ENCODE results near the gene CKAP2. TPM values are rescaled to one million over a fixed set of nuclear protein-coding genes. Genes with fewer than 3 reads are reported as not detected.
"Not testable (repeated sequence)": the region's sequence is repeated elsewhere in the genome, so short reads cannot be mapped to it uniquely, and the experiment has no call there.

Gene CKAP2
- total RNA-seq, 1 experiment from 2014 or later = 56.0 TPM

DNA sequence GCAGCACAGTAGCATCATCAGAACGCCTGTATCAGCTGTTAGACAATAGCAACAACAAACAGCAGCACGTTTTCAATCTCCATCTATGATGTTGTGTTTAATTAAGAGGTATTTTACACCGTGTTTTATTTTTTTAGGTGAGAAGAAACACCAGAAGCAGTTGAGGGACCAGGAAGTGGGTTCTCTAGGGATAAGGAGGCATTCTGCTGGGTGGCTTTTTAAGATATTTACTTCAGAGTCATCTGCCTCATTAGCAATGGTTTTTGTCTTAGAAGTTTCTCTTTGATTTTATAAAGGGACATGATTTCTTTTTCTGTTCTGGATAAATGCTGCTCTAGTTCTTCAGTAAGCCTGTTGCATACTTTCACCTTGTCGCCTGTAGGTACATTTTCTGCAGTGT, 8.2 kb downstream of the CKAP2 start (continued):
- TF ChIP-seq, protein P1, sequence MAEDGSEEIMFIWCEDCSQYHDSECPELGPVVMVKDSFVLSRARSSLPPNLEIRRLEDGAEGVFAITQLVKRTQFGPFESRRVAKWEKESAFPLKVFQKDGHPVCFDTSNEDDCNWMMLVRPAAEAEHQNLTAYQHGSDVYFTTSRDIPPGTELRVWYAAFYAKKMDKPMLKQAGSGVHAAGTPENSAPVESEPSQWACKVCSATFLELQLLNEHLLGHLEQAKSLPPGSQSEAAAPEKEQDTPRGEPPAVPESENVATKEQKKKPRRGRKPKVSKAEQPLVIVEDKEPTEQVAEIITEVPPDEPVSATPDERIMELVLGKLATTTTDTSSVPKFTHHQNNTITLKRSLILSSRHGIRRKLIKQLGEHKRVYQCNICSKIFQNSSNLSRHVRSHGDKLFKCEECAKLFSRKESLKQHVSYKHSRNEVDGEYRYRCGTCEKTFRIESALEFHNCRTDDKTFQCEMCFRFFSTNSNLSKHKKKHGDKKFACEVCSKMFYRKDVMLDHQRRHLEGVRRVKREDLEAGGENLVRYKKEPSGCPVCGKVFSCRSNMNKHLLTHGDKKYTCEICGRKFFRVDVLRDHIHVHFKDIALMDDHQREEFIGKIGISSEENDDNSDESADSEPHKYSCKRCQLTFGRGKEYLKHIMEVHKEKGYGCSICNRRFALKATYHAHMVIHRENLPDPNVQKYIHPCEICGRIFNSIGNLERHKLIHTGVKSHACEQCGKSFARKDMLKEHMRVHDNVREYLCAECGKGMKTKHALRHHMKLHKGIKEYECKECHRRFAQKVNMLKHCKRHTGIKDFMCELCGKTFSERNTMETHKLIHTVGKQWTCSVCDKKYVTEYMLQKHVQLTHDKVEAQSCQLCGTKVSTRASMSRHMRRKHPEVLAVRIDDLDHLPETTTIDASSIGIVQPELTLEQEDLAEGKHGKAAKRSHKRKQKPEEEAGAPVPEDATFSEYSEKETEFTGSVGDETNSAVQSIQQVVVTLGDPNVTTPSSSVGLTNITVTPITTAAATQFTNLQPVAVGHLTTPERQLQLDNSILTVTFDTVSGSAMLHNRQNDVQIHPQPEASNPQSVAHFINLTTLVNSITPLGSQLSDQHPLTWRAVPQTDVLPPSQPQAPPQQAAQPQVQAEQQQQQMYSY (CRISPR knock-in tag; IDR thresholded peaks at IDR 0.05) = no peak
- no peak for TF ChIP-seq ETV6 (CRISPR knock-in tag; IDR thresholded peaks at IDR 0.05)

DNA sequence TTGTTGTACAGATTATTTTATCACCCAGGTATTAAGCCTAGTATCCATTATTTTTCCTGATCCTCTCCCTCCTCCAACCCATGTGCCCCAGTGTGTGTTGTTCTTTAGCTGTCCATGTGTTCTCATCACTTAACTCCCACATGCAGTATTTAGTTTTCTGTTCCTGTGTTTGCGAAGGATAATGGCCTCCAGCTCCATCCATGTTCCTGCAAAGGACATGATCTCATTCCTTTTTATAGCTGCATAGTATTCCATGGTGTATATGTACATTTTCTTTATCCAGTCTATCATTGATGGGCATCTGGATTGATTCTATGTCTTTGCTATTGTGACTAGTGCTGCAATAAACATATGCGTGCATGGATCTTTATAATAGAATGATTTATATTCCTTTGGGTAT, 13.2 kb downstream of the CKAP2 start:
- CTCF ChIA-PET = interaction anchor here (0.9 kb wide), 1 partner anchor 18 kb away, joined by 3 read pairs; the partner anchor contains the start of gene VPS36

DNA sequence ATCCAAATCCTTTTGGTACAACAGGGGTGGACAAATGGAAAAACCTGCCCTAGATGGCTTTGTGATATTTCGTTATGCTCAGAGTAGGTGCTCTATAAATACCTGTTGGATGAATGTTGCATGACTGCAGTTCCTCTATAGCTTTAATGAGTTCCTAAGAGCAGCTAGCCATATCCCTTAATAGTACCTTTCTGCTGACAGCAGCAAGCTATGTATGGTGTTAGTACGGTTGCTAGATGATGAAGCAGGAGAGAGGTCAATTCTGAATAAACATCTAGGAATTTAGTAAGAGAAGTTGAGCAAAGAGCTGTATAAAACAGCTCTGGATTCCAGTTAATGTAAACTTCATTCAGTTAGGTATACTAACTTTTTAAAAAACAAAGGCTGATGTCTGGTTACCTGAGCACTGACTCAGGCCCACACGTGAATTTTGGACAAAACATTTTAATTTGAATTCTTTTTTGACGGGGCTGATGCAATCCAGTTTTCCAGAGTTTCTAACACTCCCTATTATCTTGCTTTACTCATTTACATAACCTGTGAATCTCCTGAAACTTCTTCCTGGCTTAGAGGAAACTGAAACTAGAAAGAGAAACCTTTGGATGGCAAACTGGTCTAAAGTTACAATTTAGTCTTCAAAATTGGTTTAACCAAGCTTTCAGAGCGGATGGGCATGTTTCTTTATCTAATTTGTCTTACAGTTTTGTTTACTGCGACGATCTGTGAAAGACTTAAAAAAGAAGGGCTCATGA, 25.6 kb downstream of the CKAP2 start:
- POLR2A ChIA-PET = not testable (repeated sequence)

More for the DNA sequence above, 13.2 kb downstream of the CKAP2 start:
- DNase-seq (ENCODE audit: low spot score); H3K9me3 Mint-ChIP-seq; H3K4me3 Mint-ChIP-seq; H3K27ac Mint-ChIP-seq; H3K27me3 Mint-ChIP-seq (ENCODE audit: low read depth); POLR2A ChIA-PET; H3K4me1 Mint-ChIP-seq; ATAC-seq: not testable (repeated sequence)
- H3K36me3 Mint-ChIP-seq = peaks cover 70% of the 10 kb centered on the region

DNA sequence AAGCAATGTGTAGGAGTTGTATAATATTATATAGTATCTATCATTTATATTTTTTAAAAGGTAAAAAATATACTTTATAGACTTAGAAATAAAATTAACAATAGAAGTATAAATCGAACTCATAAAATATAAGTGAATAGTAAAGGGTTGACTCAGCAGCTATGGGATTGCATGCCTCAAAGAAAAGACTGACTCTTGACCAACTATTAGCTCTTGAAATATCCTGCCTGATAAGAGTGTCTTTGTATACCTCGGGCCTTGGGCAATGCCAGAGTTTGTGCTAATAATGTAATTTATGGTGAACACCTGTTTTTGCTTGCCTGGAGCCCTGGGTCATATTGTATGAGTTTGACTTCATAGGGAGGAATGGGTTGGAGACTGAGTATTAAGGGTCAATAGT, 31.8 kb downstream of the CKAP2 start:
- CTCF ChIA-PET = interaction anchor here (0.7 kb wide), 1 partner anchor 248 kb away, joined by 4 read pairs; no protein-coding TSS in a partner anchor
- POLR2A ChIA-PET; H3K4me1 Mint-ChIP-seq; H3K4me3 Mint-ChIP-seq; H3K36me3 Mint-ChIP-seq; H3K9me3 Mint-ChIP-seq; ATAC-seq; DNase-seq (ENCODE audit: low spot score); H3K27me3 Mint-ChIP-seq (ENCODE audit: low read depth); H3K27ac Mint-ChIP-seq: not testable (repeated sequence)

More for the DNA sequence above, 25.6 kb downstream of the CKAP2 start:
- Mint-ChIP-seq H3K27ac (peak overlapping the region; percentile 41; the same call in 1 of the 2 replicates), H3K36me3 (peaks cover 12% of the 10 kb centered on the region)
- H3K9me3 Mint-ChIP-seq; H3K4me3 Mint-ChIP-seq; H3K27me3 Mint-ChIP-seq (ENCODE audit: low read depth); DNase-seq (ENCODE audit: low spot score); H3K4me1 Mint-ChIP-seq; CTCF ChIA-PET: not testable (repeated sequence)
- ATAC-seq = 0 out of 2 replicates have a peak, but pooled peaks have one; percentile 16

DNA sequence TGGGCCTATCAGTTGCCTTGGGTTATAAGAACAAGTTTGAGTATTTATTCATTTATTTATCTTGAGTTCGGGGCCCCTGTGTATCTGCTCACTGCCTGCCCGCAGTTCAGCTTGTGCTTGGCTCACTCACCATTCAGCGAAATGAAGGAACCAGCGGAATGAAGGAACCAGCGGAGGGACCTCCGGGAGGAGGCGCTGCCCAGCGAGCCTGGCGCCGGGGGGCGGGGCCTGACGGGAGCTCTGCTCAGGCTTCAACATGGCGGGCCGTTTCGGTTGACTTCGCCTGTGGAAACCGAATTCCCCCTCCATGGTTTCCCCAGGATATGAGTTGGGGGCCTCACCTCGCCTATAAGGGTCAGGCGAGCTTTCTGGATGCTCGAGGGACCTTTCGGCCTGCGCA, 33.5 kb downstream of the CKAP2 start:
- H3K36me3 Mint-ChIP-seq; H3K4me1 Mint-ChIP-seq; H3K27ac Mint-ChIP-seq; CTCF ChIA-PET; DNase-seq (ENCODE audit: low spot score); H3K27me3 Mint-ChIP-seq (ENCODE audit: low read depth); POLR2A ChIA-PET; H3K9me3 Mint-ChIP-seq; H3K4me3 Mint-ChIP-seq: not testable (repeated sequence)
- ATAC-seq = peak; percentile 67

DNA sequence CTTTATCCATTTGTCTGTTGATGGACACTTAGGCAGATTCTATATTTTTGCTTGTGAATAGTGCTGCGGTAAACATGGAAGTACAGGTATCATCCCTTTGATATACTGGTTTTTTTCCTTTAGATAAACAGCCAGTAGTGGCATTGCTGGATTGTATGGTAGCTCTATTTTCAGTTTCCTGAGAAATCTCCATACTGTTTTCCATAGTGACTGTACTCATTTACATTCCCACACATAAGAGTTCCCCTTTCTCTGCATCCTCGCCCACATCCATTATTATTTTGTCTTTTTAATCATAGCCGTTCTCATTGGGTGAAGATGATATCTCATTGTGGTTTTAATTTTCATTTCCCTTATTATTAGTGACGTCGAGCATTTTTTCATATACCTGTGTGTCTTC, 35.7 kb downstream of the CKAP2 start:
- H3K4me1 Mint-ChIP-seq; H3K36me3 Mint-ChIP-seq; CTCF ChIA-PET; ATAC-seq; DNase-seq (ENCODE audit: low spot score); H3K4me3 Mint-ChIP-seq; H3K27ac Mint-ChIP-seq; H3K27me3 Mint-ChIP-seq (ENCODE audit: low read depth); POLR2A ChIA-PET; H3K9me3 Mint-ChIP-seq: not testable (repeated sequence)

DNA sequence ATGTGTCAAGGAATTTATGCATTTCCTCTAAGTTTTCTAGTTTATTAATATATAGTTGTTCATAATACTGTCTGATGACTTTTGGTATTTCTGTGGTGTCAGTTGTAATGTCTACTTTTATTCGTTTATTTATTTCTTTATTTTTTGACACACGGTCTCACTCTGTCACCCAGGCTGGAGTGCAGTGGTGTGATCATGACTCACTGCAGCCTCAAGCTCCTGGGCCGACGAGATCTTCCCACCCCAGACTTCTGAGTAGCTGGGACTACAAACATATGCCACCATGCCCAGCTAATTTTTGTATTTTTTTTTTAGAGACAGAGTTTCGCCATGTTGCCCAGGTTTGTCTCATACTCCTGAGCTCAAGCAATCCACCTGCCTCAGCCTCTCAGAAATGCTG, 39.0 kb downstream of the CKAP2 start:
- POLR2A ChIA-PET; H3K4me3 Mint-ChIP-seq; H3K9me3 Mint-ChIP-seq; H3K4me1 Mint-ChIP-seq; H3K36me3 Mint-ChIP-seq; H3K27me3 Mint-ChIP-seq (ENCODE audit: low read depth); ATAC-seq; DNase-seq (ENCODE audit: low spot score); CTCF ChIA-PET; H3K27ac Mint-ChIP-seq: not testable (repeated sequence)

DNA sequence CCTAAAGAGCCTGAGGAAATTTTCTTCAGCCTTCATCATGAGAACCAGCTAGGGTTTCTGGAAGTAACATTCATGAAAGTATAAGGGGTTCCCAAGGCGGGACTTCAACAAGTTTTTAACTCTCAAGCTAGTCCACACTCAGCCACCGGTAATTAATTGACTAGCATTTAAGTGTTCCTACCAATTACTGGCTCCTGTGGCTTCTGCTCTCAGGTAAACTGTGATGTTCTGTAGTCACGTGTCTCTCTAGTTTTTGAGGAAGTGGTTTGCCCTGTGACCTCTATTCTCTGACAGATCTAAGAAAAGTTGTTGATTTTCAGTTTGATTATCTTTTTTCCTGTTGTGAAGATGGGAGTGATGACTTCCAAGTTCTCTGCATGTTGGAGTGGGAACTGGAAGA, 42.7 kb downstream of the CKAP2 start:
- H3K27me3 Mint-ChIP-seq (ENCODE audit: low read depth); POLR2A ChIA-PET; DNase-seq (ENCODE audit: low spot score); CTCF ChIA-PET; H3K4me1 Mint-ChIP-seq; ATAC-seq; H3K27ac Mint-ChIP-seq; H3K4me3 Mint-ChIP-seq: not testable (repeated sequence)
- peaks cover 12% of the 10 kb centered on the region for H3K9me3 Mint-ChIP-seq
- peaks cover 10% of the 10 kb centered on the region for H3K36me3 Mint-ChIP-seq

DNA sequence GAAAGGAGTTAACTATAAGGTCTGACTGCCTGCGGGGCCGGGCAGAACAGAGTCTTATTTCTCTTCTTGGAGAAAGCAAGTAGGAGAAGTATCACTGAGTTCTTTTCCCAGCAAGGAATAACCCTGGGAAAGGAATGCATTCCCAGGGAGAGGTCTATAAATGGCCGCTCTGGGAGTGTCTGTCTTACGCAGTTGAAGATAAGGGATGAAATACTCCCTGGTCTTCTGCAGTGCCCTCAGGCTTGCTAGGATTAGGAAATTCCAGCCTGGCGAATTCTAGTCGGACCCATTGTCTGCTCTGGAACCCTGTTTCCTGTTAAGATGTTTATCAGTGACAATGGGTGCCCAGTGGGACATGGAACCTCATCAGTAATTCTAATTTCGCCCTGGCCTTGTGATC, 47.0 kb downstream of the CKAP2 start:
- POLR2A ChIA-PET; H3K4me1 Mint-ChIP-seq; H3K27me3 Mint-ChIP-seq (ENCODE audit: low read depth); ATAC-seq; H3K4me3 Mint-ChIP-seq; CTCF ChIA-PET; DNase-seq (ENCODE audit: low spot score); H3K27ac Mint-ChIP-seq: not testable (repeated sequence)
- H3K36me3 Mint-ChIP-seq = peaks cover 19% of the 10 kb centered on the region
- peaks cover 25% of the 10 kb centered on the region for H3K9me3 Mint-ChIP-seq

DNA sequence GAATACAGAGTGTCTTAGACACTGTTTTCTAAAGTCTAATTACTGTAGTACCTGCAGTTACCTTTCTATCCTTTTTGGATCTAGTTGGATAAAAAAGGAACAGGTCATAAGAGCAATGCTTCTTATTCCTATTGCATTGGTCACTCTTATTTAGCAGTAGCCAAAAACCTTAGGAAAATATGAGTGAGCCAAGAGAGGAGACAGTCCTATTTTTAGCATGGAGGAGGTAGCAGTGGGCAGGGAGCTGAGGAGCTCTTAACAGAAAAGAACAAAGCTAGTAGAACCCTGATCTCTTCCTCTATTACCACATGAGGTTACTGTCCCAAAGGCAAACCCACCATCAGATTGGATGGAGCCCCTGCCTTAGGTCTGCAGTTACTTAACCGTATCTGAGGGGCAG, 50.6 kb downstream of the CKAP2 start:
- Mint-ChIP-seq H3K36me3 (peaks cover 19% of the 10 kb centered on the region), H3K9me3 (peaks cover 28% of the 10 kb centered on the region)
- H3K4me3 Mint-ChIP-seq; H3K27me3 Mint-ChIP-seq (ENCODE audit: low read depth); H3K4me1 Mint-ChIP-seq; ATAC-seq; H3K27ac Mint-ChIP-seq; POLR2A ChIA-PET; DNase-seq (ENCODE audit: low spot score); CTCF ChIA-PET: not testable (repeated sequence)

DNA sequence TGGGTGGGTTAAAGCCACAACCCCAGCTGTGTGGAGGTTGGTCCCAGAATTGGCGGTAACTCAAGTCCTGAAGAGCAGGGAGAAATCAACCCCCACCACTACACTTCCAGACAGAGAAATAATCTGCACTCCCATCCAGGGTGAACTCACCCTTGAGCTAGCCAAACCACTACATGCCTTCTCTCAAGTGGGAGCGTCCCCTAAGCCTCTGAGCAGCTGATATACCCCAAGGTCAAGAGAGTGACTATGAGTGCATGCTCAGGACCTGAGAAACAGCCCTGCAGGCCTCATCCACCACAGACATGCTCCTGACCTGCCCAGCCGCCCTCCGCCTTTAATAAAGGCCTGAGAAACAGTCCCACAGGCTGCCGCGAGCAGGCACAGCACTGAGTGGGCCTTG, 54.3 kb downstream of the CKAP2 start:
- ATAC-seq; H3K4me3 Mint-ChIP-seq; H3K27ac Mint-ChIP-seq; H3K36me3 Mint-ChIP-seq; DNase-seq (ENCODE audit: low spot score); POLR2A ChIA-PET; CTCF ChIA-PET; H3K4me1 Mint-ChIP-seq; H3K27me3 Mint-ChIP-seq (ENCODE audit: low read depth): not testable (repeated sequence)
- peaks cover 17% of the 10 kb centered on the region for H3K9me3 Mint-ChIP-seq
